HG03066 (cell line): Measurements from ENCODE around the gene USP38.
A peak's percentile ranks its signal among the peaks of the same experiment; 100 is the strongest.
"Not testable (repeated sequence)": the region's sequence is repeated elsewhere in the genome, so short reads cannot be mapped to it uniquely, and the experiment has no call there.

ENCODE experiments used
- ATAC-seq: cut with Tn5 transposase; IDR thresholded peaks from one replicate; pipeline ENCODE4 v1.9.1; 2021; ENCODE audit warnings: low read depth; ENCODE audit not compliant: unreplicated experiment

USP38 gene, protein sequence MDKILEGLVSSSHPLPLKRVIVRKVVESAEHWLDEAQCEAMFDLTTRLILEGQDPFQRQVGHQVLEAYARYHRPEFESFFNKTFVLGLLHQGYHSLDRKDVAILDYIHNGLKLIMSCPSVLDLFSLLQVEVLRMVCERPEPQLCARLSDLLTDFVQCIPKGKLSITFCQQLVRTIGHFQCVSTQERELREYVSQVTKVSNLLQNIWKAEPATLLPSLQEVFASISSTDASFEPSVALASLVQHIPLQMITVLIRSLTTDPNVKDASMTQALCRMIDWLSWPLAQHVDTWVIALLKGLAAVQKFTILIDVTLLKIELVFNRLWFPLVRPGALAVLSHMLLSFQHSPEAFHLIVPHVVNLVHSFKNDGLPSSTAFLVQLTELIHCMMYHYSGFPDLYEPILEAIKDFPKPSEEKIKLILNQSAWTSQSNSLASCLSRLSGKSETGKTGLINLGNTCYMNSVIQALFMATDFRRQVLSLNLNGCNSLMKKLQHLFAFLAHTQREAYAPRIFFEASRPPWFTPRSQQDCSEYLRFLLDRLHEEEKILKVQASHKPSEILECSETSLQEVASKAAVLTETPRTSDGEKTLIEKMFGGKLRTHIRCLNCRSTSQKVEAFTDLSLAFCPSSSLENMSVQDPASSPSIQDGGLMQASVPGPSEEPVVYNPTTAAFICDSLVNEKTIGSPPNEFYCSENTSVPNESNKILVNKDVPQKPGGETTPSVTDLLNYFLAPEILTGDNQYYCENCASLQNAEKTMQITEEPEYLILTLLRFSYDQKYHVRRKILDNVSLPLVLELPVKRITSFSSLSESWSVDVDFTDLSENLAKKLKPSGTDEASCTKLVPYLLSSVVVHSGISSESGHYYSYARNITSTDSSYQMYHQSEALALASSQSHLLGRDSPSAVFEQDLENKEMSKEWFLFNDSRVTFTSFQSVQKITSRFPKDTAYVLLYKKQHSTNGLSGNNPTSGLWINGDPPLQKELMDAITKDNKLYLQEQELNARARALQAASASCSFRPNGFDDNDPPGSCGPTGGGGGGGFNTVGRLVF

DNA sequence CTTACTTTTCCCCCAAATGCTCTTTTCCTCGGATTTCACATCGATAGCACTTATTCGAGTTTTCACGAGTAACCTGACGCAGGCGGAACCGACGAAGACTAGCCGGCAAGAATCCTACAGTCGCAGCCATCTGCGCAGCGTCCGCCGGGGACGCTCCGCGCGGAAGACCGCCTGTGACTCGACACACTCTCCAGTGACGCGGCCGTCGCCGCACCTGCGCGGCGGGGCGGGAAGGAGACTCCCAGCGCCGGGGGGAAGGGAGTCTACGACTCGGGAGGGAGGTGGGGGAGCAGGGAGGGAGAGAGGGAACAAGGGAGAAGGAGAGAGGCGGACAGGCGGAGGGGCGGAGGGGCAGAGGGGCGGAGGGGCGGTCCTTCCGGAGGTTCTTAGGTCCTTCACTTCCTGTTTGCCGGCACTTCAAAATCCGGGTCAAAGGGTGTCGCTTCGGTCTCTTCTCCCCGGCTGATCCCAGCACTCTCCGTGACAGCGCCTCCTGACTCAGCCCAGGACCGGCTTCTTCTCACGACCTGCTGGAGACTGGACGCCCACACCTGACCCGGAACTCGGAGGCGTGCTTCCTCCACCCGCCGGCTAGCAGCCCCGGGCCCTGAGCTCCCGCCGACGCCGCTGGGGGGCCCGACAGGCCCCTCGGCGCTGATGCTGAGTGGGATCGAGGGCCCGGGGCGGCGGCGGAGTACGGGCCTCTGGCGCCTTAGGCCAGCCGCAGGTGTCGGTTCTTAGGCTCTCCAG lies at the start of gene USP38:
Gene USP38, plus strand, starts transcription at position 415 of the 750 bp plus-strand sequence. CDS start 534 bp downstream, outside the sequence.
- peak; percentile 74 for ATAC-seq

DNA sequence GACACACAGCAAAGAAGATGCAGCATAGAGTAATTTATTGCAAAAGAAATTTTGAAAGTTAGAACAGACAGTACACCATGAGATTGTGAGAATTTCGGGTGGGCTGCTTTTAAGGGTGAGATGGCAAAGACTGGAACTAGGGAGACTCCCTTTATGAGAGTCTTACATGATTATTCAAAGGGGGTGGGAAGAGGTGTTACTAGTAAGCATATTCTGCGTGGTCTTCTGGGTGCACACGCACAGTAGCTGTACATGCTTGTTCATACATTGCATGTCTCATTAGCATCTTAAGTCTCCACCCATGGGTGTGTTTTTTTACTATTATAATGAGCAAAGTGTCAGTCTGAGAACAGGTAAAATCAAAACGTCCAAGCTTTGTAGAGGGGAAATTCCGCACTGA lies 49.4 kb upstream of the USP38 start:
- ATAC-seq: no peak

DNA sequence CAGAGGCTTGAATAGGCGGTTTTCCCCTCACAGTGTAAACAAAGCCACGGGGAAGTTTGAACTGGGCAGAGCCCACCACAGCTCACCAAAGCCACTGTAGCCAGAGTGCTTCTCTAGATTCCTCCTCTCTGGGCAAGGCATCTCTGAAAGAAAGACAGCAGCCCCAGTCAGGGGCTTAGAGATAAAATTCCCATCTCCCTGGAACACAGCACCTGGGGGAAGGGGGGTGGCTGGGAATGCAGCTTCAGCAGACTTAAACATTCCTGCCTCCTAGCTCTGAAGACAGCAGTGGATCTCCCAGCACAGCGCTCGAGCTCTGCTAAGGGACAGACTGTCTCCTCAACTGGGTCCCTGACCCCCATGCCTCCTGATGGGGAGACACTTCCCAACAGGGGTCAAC lies 44.0 kb upstream of the USP38 start:
- ATAC-seq: no peak

DNA sequence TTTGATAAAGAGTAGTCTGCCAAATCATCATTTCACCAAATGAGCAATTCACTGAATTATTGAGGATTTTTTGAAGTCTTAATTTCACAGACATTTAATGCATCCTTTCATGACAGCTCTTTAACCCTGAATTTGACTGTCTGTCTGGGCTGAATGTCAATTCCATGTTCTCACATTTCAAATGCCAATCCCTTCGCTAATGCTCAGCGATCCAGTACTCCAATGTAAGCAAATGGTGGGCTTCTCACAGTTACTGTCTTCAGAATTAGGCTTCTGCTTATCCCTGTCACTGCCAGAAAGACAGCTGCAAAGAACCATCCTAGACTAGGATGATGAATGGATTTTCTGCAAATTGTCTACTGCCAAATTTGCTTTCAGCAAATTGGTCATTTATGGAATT lies 36.2 kb upstream of the USP38 start:
- ATAC-seq: no peak

DNA sequence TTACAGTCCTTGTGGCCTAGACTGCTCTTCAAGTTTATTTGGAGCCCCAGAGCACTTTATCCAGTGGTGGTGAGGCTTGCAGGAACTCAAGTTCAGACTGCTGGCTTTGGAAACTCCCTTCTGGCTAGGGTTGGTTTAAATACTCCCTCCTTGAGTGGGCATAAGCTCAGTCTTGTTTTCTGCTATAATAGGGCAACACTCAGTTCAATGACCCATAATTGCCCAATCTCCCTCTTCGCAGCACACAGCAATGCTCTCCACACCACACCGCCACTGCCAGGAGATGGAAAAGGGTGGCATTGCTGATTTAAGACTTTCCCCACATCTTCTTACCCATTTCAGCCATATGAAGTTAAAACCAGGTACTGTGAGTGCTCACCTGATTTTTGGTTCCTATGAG lies 27.9 kb upstream of the USP38 start:
- no peak for ATAC-seq

DNA sequence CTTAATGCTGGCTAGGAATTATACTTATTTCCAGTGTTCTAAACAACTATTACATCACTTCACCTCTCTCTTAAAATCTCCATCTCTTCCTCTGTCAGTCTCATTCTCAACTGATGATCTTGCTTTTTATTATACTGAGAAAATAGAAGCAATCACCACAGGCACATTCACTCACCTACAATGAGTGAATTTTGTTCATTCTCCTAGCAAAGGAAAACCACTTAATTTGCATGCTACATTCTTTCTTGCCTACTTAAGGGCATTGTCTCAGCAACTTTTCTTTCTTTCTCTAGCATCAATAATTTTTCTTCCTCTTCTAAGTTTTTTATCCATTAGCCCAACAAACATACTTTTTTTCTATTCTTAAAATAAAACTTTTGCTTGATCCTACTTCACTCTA lies 21.1 kb upstream of the USP38 start:
- ATAC-seq: no peak

DNA sequence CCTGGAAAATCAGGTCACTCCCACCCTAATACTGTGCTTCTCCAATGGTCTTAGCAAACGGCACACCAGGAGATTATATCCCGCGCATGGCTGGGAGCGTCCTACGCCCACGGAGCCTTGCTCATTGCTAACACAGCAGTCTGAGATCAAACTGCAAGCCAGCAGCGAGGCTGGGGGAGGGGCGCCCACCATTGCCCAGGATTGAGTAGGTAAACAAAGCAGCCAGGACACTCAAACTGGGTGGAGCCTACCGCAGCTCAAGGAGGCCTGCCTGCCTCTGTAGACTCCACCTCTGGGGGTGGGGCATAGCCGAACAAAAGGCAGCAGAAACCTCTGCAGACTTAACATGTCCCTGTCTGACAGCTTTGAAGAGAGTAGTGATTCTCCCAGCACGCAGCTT lies 18.0 kb upstream of the USP38 start:
- not testable (repeated sequence) for ATAC-seq

DNA sequence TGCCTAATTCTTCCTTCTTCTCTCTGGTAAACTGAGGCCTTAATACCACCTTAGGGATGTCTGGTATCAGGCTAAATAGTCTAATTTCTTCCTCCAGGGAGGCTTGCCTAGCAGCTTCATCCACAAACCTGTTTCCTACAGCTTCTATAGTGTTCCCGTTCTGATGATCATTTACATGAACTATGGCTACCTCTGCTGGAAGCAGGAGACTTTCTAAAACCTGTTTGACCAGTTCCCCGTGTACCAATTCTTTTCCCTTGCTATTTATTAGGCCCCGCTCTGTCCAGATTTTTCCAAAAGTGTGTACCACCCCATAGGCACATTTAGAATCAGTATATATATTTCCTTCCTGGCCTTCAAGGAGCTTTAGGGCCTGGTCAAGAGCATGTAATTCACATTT lies 5.8 kb upstream of the USP38 start:
- no peak for ATAC-seq

DNA sequence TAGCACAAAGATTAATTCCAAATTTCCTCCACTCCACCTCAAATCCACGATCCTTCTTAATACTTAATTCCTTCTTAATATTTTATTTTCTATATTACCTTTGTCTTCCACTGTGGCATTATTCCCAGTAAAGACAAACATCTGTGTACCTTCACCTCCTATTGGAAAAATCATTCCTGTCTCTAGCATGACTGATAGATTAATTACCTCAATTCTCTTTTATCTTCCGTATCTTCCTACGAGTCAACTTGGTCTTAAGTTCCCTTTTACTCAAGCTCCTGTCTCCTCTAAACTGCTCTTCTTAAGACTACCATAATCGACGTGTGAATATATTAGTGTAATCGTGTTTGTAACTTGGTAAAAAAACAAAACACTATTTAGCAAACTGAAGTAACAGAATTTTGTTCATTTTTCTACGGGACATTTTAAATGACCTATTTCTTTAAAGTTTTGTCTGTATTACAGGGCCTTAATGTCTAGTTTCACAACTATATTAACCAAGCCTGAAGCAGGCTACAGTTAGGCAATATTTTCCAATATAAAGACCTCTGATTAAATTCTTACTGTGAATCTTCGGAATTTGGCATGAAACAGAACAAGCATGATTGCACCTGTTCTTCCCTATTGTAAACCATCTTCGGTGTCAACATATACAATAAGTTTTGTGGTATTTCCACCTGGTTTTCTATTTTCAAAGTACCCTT lies 1.1 kb upstream of the USP38 start:
- no peak for ATAC-seq

DNA sequence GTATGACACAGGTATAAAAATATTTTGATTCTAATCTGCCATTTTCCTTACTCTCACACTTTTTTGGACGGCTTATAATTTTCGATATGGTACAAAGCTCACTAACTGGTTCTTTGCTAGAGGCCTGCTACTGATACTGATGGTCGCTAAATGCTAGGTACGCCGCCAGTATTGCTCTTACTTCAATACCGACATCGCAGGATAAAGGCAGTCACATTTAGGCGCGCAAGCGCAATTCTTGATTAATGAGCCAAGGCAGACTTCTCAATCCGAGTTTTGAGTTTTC lies 557 bp upstream of the USP38 start:
- peak; percentile 12 for ATAC-seq

DNA sequence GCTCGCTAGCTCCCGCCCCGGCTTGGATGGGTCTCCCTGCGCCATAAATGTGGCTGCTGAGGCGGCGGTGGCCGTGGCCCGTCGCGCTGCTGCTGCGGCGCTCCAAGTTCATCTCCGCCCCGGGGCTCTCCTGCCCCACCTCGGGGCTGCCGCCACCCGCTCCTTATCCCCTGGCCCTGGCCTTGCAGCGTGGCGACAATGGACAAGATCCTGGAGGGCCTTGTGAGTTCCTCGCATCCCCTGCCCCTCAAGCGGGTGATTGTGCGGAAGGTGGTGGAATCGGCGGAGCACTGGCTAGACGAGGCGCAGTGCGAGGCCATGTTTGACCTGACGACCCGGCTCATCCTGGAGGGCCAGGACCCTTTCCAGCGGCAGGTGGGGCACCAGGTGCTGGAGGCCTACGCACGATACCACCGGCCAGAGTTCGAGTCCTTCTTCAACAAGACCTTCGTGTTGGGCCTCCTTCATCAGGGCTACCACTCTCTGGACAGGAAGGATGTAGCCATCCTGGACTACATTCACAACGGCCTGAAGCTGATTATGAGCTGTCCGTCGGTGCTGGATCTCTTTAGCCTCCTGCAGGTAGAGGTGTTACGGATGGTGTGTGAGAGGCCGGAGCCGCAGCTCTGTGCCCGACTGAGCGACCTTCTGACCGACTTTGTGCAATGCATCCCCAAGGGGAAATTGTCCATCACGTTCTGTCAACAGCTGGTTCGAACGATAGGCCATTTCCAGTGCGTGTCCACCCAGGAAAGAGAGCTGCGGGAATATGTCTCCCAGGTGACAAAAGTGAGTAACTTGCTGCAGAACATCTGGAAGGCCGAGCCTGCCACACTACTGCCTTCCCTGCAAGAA lies 763 bp downstream of the USP38 start:
- peak; percentile 25 for ATAC-seq

DNA sequence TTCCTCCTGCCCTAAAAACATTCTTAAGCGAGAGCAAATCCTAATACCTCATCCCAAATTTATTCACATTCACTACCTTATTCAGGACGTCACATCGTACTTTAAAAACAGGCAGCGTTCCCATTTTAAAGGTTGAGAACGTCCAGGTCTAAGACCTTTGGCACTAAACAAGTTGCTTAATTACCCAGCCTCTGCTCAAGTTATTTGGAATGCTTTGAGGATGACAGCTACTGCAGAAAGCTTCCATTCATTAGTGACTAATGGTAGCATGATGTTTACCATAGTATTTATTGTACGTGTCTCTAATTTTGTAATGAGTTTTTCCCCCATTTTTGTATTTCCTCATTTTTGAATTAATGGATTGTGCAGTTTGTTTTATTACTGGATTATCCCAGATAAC lies 1.5 kb downstream of the USP38 start:
- ATAC-seq: no peak

DNA sequence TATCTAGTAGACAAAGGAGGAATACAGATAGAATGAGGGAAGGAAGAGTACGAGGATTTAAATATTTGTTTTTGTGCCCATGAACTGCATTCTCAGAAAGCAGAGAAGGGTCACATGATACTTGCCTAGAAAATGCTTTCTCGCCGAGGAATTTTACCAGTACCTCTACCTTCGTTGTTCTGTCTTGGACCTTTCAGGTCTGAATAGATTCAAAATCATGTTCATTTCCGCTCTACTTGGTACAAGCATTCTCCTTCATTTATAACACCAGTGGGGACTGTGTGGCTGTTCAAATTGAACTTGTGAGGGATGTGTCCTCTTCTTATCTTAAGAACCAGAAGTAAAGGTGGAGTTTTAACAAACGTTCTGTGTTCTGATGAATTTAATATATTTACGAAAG lies 1.9 kb downstream of the USP38 start:
- ATAC-seq: no peak

DNA sequence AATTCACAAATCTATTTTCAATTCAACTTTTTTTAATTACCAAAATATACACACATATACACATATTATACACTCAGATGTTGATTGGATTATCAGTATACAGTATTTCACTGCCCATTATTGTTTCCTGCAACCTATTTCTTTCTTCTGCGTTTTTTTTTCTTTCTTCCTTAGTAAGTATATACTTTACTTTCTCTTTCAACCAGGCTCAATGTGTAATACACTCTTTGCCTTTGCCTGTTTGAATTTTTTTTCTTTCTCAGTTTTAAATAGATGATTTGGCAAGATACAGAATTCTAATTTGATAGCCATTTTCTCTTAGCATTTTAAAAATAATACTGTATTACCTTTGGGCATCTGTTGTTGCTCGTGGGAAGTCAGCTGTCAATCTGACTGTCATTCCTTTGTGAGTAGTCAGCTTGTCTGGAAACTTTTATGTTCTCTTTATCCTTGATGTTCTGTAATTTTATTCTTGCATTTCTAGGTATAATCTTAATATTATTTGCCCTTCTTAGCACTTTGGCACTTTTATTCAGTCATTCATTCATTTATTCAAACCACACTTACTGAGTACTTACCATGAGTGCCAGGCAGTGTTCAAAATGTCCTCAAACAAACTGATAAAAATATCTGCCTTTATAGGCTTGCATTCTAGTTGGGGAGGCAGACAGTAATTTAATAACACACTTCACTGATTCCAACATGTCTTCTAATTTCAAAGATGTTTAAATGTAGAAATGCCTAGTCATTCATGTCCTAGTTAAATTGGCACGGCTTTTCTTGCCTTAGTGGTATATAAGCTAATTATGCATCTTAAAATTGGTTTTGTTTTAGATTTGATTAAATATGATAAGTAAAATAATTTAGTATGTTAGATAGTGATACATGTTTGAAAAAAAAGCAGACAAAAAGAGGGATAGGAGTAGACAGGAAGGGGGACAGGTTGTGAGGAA lies 3.7 kb downstream of the USP38 start:
- no peak for ATAC-seq

DNA sequence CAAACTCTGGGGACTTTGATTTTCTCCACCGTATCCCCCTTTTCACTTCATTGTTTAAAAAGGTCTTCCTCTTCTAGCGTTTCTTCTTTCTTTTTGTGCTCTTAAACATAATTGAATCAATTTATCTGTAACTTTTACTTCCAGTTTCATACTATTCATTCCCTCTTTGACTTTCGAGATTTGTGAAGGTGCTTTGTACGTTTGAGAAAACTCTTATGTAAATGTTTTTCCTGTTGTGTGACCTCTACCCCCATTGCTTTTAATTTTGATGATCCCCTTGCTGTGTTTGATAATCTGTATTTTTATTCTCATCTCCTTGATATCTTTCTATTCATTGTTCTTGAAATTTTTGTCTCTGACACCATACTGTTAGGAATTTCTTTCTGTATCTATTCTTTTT lies 4.8 kb downstream of the USP38 start:
- ATAC-seq: no peak

DNA sequence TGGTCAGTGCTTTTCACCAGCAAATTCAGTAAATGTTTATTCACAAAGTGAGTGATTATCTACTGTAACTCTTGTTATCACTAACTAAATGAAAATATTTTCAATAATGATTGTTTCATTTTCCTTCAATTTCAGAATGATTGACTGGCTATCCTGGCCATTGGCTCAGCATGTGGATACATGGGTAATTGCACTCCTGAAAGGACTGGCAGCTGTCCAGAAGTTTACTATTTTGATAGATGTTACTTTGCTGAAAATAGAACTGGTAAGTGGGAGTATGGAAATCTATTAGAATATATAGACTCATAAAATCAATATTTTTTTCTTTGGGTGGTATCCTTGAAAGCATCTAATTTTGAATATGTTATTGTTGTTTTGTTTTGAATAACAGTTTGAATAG lies 10.9 kb downstream of the USP38 start:
- ATAC-seq: no peak

DNA sequence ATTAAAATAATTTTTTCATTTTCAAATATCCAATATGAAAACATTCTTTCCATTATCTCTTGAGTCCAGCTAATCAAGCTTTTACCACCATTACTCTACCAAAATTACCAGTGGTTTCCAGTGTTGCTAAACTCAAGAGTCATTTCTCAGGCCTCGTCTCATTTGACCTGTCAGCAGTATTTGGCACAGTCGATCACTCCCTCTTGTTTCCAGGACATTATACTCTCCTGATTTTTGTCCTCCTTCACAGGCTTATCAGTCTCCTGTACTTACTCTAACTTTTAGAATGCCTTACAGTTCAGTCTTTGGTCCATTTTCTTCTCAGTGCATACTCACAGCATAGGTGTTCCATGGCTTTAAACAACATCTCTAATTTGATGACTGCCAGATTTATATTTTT lies 11.6 kb downstream of the USP38 start:
- ATAC-seq: no peak

DNA sequence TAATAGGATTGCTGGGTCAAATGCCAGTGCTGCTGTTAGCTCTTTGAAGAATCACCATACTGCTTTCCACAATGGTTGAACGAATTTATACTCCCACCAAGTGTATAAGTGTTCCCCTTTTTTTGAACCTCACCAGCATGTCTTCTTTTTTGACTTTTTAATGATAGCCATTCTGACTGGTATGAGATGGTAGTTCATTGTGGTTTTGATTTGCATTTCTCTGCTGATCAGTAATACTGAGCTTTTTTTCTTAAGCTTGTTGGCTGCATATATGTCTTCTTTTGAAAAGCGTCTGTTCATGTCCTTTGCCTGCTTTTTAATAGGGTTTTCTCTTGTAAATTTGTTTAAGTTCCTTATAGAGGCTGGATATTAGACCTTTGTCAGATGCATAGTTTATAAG lies 14.8 kb downstream of the USP38 start:
- ATAC-seq: no peak
